ENCODE results near the gene ZNF3.

DNA sequence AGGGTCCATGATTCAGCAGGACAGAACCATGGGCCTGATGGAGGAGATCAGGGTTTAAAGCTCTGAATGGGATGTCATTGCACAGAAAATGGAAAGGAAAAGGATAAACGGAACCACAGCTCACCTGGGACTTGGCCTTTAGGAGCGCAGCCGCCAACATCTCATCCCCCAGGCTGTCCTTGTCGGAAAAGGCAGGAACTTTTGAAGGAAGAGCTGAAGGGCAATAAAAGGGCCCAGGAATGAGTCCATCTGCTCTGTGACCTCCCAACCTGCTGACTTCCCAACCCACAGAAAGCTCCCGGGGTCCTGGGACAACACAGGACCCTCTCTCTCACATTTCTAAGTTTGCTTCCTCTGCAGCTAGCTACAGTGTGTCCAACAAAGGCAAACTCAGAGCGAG lies 6.1 kb downstream of the ZNF3 start:
- TF ChIP-seq, protein P1, sequence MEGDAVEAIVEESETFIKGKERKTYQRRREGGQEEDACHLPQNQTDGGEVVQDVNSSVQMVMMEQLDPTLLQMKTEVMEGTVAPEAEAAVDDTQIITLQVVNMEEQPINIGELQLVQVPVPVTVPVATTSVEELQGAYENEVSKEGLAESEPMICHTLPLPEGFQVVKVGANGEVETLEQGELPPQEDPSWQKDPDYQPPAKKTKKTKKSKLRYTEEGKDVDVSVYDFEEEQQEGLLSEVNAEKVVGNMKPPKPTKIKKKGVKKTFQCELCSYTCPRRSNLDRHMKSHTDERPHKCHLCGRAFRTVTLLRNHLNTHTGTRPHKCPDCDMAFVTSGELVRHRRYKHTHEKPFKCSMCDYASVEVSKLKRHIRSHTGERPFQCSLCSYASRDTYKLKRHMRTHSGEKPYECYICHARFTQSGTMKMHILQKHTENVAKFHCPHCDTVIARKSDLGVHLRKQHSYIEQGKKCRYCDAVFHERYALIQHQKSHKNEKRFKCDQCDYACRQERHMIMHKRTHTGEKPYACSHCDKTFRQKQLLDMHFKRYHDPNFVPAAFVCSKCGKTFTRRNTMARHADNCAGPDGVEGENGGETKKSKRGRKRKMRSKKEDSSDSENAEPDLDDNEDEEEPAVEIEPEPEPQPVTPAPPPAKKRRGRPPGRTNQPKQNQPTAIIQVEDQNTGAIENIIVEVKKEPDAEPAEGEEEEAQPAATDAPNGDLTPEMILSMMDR (IDR thresholded peaks at IDR 0.05; ENCODE audit: low read depth, low read length): no peak
- no peak for TF ChIP-seq EZH2phosphoT487 (IDR thresholded peaks at IDR 0.05; ENCODE audit: low read depth)

All from OCI-LY3 (cell line).